Measurements from ENCODE around the gene PCDHA7.
"Not testable (repeated sequence)": the region's sequence is repeated elsewhere in the genome, so short reads cannot be mapped to it uniquely, and the experiment has no call there.

PCDHA7 gene

GRCh38 chr5:140833993-140834392 lies at the start of gene PCDHA7:
TSS of gene PCDHA7 (plus strand) at chr5:140834269. CDS start at chr5:140834384, 115 bp downstream.
- DNase-seq: no peak

- no peak for DNase-seq
Observed at GRCh38 chr5:140785905-140786686, 48.0 kb upstream of the PCDHA7 start, which contains the start of gene PCDHA1. TSS of gene PCDHA1 (plus strand) at chr5:140786140.

GRCh38 chr5:140787422-140787821 lies 46.6 kb upstream of the PCDHA7 start:
- not testable (repeated sequence) for DNase-seq

- not testable (repeated sequence) for DNase-seq
Observed at GRCh38 chr5:140787849-140788504, 46.1 kb upstream of the PCDHA7 start.

GRCh38 chr5:140791089-140791488 lies 43.0 kb upstream of the PCDHA7 start:
- DNase-seq: no peak

- DNase-seq: no peak
Observed at GRCh38 chr5:140794595-140795258, 39.3 kb upstream of the PCDHA7 start, which contains the start of gene PCDHA2. TSS of gene PCDHA2 (plus strand) at chr5:140794852.

- DNase-seq: no peak
Observed at GRCh38 chr5:140795259-140795641, 38.8 kb upstream of the PCDHA7 start.

- DNase-seq: not testable (repeated sequence)
Observed at GRCh38 chr5:140796072-140796717, 37.9 kb upstream of the PCDHA7 start.

- DNase-seq: no peak
Observed at GRCh38 chr5:140796718-140797095, 37.4 kb upstream of the PCDHA7 start.

GRCh38 chr5:140800816-140801493 lies 33.1 kb upstream of the PCDHA7 start, which contains the start of gene PCDHA3:
TSS of gene PCDHA3 (plus strand) at chr5:140801057.
- no peak for DNase-seq

GRCh38 chr5:140801494-140801841 lies 32.6 kb upstream of the PCDHA7 start:
- no peak for DNase-seq

GRCh38 chr5:140802381-140802780 lies 31.7 kb upstream of the PCDHA7 start:
- DNase-seq: not testable (repeated sequence)

- no peak for DNase-seq
Observed at GRCh38 chr5:140802781-140803271, 31.2 kb upstream of the PCDHA7 start.

GRCh38 chr5:140806834-140807775 lies 27.0 kb upstream of the PCDHA7 start, which contains the start of gene PCDHA4:
TSS of gene PCDHA4 (plus strand) at chr5:140807068.
- DNase-seq: peak; percentile 69

- DNase-seq: not testable (repeated sequence)
Observed at GRCh38 chr5:140808241-140808888, 25.7 kb upstream of the PCDHA7 start.

GRCh38 chr5:140808889-140809291 lies 25.2 kb upstream of the PCDHA7 start:
- DNase-seq: no peak

GRCh38 chr5:140821375-140822280 lies 12.4 kb upstream of the PCDHA7 start, which contains the start of gene PCDHA5:
TSS of gene PCDHA5 (plus strand) at chr5:140821613.
- no peak for DNase-seq

GRCh38 chr5:140822281-140822629 lies 11.8 kb upstream of the PCDHA7 start:
- no peak for DNase-seq

GRCh38 chr5:140822969-140823368 lies 11.1 kb upstream of the PCDHA7 start:
- DNase-seq: not testable (repeated sequence)

Data from NCI-H1092 treated with DMSO at 0.1 percent for 48 hours (cell line).